HEK293T (cell line): ENCODE results near the gene NRG2.

Source experiments
- ARNT ChIP-seq: fragments of 450-650 bp; IDR thresholded peaks from 2 replicates; pipeline ENCODE4 v1.6.1; 2017; ENCODE audit warnings: mild to moderate bottlenecking
- FOXK2 ChIP-seq: fragments of 450-650 bp; IDR thresholded peaks from 2 replicates; pipeline ENCODE4 v1.6.1; 2016; ENCODE audit warnings: mild to moderate bottlenecking
- L3MBTL2 ChIP-seq: fragments of 450-650 bp; conservative IDR thresholded peaks from 2 replicates; pipeline ENCODE4 v1.6.1; 2016; ENCODE audit warnings: mild to moderate bottlenecking

DNA sequence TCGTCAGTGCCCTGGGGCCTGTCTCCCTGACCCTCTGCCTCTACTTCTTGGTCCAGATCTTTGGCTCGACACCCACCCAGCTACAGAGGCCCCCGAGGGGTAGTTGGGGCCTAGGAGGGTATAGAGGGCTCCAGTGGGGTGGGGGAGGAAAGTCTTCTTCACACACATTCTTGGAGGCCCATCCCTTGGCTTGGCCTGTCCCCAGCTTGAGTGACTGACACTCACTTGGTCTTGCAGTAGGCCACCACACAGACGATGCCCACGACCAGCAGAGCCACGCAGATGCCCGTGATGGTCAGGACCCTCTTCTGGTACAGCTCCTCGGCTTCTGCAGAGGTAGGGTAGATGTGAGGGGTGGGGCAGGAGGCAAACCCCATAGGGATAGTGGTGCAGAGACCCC lies 187.6 kb downstream of the NRG2 start:
- TF ChIP-seq FOXK2, result no peak
- TF ChIP-seq ARNT, result no peak
- TF ChIP-seq L3MBTL2, result no peak
